ENCODE results near the gene PDGFC.
A peak's percentile ranks its signal among the peaks of the same experiment; 100 is the strongest.

PDGFC gene

DNA sequence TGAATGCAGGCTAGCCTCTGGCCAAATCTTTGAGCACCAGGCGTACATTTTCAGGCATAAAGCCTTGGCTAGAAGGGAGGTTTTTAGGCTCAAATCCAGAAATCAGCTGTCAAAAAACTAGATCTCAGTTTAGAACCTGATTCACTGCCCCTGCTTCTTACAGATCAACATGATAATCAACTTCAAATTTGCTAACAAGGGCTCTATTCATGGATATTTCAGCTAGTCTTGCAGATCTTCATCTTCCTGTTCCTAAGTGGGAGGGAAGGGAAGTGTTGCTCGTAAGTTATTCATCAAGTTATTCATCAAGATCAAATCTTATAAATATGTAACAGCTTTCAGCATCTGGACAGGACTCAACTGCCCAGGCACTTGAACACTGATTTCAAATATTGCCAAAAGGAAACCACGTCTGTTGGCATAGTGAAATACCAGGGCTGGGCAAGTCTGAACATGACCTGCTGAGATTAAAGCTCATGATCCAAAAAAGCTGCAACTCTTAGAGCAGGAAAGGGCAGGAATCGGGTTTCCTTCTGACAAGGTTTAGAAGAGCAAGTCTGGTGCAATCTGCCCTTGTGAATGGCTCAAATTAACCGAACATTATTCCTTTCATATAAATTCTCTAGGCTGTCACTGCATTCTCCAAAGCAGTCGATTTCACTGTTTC lies 200.3 kb downstream of the PDGFC start:
- peak; percentile 40 for DNase-seq (ENCODE audit: extremely low spot score)
- no peak for TF ChIP-seq BHLHE40 (IDR thresholded peaks at IDR 0.05; ENCODE audit: borderline replicate concordance)
- TF ChIP-seq HDGF (IDR thresholded peaks at IDR 0.05; ENCODE audit: borderline replicate concordance) = no peak
- TF ChIP-seq FOXA1 (IDR thresholded peaks at IDR 0.05) = no peak
- no peak for TF ChIP-seq LEF1 (IDR thresholded peaks at IDR 0.05; ENCODE audit: borderline replicate concordance)
- TF ChIP-seq ELF4 (IDR thresholded peaks at IDR 0.05) = no peak
- no peak for TF ChIP-seq TARDBP (IDR thresholded peaks at IDR 0.05)
- TF ChIP-seq ZNF384 (IDR thresholded peaks at IDR 0.05) = no peak
- no peak for TF ChIP-seq ARNT (IDR thresholded peaks at IDR 0.05)
- TF ChIP-seq, protein P1, sequence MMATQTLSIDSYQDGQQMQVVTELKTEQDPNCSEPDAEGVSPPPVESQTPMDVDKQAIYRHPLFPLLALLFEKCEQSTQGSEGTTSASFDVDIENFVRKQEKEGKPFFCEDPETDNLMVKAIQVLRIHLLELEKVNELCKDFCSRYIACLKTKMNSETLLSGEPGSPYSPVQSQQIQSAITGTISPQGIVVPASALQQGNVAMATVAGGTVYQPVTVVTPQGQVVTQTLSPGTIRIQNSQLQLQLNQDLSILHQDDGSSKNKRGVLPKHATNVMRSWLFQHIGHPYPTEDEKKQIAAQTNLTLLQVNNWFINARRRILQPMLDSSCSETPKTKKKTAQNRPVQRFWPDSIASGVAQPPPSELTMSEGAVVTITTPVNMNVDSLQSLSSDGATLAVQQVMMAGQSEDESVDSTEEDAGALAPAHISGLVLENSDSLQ (IDR thresholded peaks at IDR 0.05) = peak; percentile 61
- no peak for TF ChIP-seq SUZ12 (IDR thresholded peaks at IDR 0.05)
- no peak for TF ChIP-seq FOXM1 (IDR thresholded peaks at IDR 0.05; ENCODE audit: borderline replicate concordance)
- TF ChIP-seq SP1 (IDR thresholded peaks at IDR 0.05) = no peak
- no peak for TF ChIP-seq L3MBTL2 (conservative IDR thresholded peaks at IDR 0.05)
- no peak for TF ChIP-seq NFRKB (IDR thresholded peaks at IDR 0.05)
- TF ChIP-seq CTBP1 (IDR thresholded peaks at IDR 0.05; ENCODE audit: borderline replicate concordance) = 0 out of 2 replicates have a peak, but pooled peaks have one; percentile 17
- no peak for TF ChIP-seq FOXK2 (IDR thresholded peaks at IDR 0.05)
- POLR2A ChIA-PET = no interaction called here
- CTCF ChIA-PET = no interaction called here

DNA sequence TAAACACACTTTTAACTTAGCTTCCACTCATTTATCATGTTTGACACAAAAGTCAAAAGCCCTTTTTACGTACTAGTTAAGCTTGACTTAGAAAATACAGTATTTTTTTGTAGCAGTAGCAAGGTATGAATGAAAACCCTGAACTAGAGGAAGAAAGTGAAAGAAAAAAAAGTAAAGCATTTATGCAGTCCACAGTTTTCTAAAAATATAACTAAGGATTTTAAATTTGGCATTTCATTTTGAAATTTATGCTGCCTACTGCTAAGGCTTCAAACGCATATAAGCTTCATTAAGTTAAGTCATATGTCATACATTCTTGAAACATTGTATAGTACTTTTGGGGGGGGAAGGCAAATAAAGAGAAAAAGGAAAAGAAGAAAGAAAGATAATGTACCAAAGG lies 201.5 kb downstream of the PDGFC start:
- DNase-seq (ENCODE audit: extremely low spot score) = no peak
- no peak for TF ChIP-seq LEF1 (IDR thresholded peaks at IDR 0.05; ENCODE audit: borderline replicate concordance)
- no peak for TF ChIP-seq NFRKB (IDR thresholded peaks at IDR 0.05)
- no peak for TF ChIP-seq ARNT (IDR thresholded peaks at IDR 0.05)
- TF ChIP-seq CTBP1 (IDR thresholded peaks at IDR 0.05; ENCODE audit: borderline replicate concordance) = no peak
- no peak for TF ChIP-seq SUZ12 (IDR thresholded peaks at IDR 0.05)
- TF ChIP-seq L3MBTL2 (conservative IDR thresholded peaks at IDR 0.05) = no peak
- TF ChIP-seq, protein P1 (IDR thresholded peaks at IDR 0.05) = no peak
- TF ChIP-seq FOXA1 (IDR thresholded peaks at IDR 0.05) = no peak
- TF ChIP-seq FOXK2 (IDR thresholded peaks at IDR 0.05) = no peak
- no peak for TF ChIP-seq TARDBP (IDR thresholded peaks at IDR 0.05)
- TF ChIP-seq BHLHE40 (IDR thresholded peaks at IDR 0.05; ENCODE audit: borderline replicate concordance) = no peak
- no peak for TF ChIP-seq FOXM1 (IDR thresholded peaks at IDR 0.05; ENCODE audit: borderline replicate concordance)
- TF ChIP-seq ELF4 (IDR thresholded peaks at IDR 0.05) = no peak
- no peak for TF ChIP-seq HDGF (IDR thresholded peaks at IDR 0.05; ENCODE audit: borderline replicate concordance)
- TF ChIP-seq SP1 (IDR thresholded peaks at IDR 0.05) = no peak
- no peak for TF ChIP-seq ZNF384 (IDR thresholded peaks at IDR 0.05)
- ChIA-PET CTCF (no interaction called here), POLR2A (no interaction called here)

DNA sequence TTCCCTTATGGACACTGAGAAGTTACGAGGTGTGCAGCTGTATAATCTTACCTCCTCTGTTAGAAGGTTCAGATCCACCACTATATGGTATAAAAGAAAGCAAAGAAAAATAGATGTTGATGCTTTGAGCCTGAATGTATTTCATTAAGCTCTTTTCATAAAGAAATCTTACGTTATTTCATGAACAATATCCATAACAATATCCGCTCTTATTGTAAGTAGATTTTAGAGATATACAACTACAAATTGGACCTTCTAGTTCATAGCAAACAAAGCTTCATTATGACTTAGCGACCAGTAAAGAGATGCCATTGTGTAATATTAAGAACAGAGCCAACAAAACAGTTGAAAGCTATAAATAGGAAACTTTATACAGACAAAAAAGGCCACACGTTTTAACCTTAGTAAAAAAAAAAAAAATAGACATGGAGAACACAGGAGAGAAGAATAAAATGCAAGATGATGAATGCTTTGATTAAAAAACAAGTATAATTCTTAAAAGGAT lies 203.6 kb downstream of the PDGFC start:
- POLR2A ChIA-PET = no interaction called here
- CTCF ChIA-PET = interaction anchor here (0.6 to 0.7 kb wide), 2 partner anchors 202 to 242 kb away, joined by 3 to 4 read pairs; no protein-coding TSS in a partner anchor
- DNase-seq (ENCODE audit: extremely low spot score) = no peak
- TF ChIP-seq FOXK2 (IDR thresholded peaks at IDR 0.05) (no peak), SUZ12 (IDR thresholded peaks at IDR 0.05) (no peak), BHLHE40 (IDR thresholded peaks at IDR 0.05; ENCODE audit: borderline replicate concordance) (no peak), HDGF (IDR thresholded peaks at IDR 0.05; ENCODE audit: borderline replicate concordance) (no peak), NFRKB (IDR thresholded peaks at IDR 0.05) (no peak)

DNA sequence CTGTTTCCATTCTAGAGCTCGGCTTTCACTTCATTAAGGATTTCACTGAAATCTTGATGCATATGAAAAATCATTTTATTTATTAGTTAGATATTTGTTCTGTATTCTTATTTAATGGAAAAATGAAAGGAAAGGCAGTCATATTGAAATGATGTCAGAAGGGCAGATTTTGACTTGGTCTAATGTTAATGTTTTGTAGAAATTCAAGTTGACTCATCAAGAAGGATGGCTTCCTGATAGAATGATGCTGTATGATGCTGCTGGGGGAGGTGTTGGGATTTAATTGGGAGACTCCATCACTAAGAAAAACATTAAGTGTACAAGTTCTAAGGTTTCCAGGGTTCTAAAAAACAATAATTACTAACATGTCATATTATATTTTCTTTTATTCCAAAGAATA lies 204.8 kb downstream of the PDGFC start:
- no peak for DNase-seq (ENCODE audit: extremely low spot score)
- CTCF ChIA-PET = no interaction called here
- POLR2A ChIA-PET = no interaction called here
- TF ChIP-seq ZNF384 (IDR thresholded peaks at IDR 0.05) (no peak), CTBP1 (IDR thresholded peaks at IDR 0.05; ENCODE audit: borderline replicate concordance) (no peak), SP1 (IDR thresholded peaks at IDR 0.05) (no peak), SUZ12 (IDR thresholded peaks at IDR 0.05) (no peak), TARDBP (IDR thresholded peaks at IDR 0.05) (no peak), HDGF (IDR thresholded peaks at IDR 0.05; ENCODE audit: borderline replicate concordance) (no peak), ARNT (IDR thresholded peaks at IDR 0.05) (no peak), LEF1 (IDR thresholded peaks at IDR 0.05; ENCODE audit: borderline replicate concordance) (no peak), L3MBTL2 (conservative IDR thresholded peaks at IDR 0.05) (no peak), NFRKB (IDR thresholded peaks at IDR 0.05) (no peak), FOXK2 (IDR thresholded peaks at IDR 0.05) (no peak), BHLHE40 (IDR thresholded peaks at IDR 0.05; ENCODE audit: borderline replicate concordance) (no peak), FOXM1 (IDR thresholded peaks at IDR 0.05; ENCODE audit: borderline replicate concordance) (no peak), ELF4 (IDR thresholded peaks at IDR 0.05) (no peak)
- TF ChIP-seq, protein P1 (IDR thresholded peaks at IDR 0.05) = no peak

DNA sequence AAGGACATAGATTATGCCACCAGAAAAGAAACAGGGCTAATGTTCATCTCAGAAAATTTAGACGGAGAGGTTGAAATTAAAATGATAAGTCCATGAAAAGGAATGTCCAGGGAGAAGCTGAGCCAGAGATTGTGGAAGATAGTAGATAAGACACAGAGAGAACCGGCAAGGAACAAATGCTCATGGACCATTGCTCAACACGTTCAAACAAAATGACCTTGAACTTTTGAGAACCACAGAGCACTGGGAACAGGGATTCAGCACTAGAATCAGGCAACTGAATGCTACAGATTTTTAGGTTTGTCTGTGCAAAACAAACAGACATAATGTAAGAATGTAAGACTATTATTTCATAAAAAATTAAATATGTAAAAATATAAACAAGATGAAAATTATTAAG lies 206.3 kb downstream of the PDGFC start:
- CTCF ChIA-PET = no interaction called here
- POLR2A ChIA-PET = no interaction called here

DNA sequence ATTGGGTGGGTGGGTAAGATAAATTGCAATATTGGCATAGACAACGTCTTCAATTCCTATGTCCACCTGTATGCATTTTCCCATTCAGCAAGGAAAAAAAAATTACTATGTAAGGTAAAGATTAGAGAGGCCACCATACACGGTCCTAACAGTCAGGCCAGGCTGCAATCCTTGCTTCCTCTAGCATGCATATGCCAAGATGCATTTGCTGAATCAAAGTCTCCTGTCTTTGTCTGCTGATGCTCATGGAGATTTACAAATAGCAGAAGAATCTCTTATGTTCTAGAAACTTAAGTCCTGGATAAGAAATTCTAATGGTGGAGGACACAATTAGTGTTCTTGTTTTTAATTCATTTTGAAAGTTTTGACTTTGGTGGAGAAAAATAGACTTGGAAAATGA lies 206.8 kb downstream of the PDGFC start:
- no peak for DNase-seq (ENCODE audit: extremely low spot score)
- CTCF ChIA-PET = no interaction called here
- TF ChIP-seq FOXM1 (IDR thresholded peaks at IDR 0.05; ENCODE audit: borderline replicate concordance) (no peak), ARNT (IDR thresholded peaks at IDR 0.05) (no peak), FOXA1 (IDR thresholded peaks at IDR 0.05) (no peak), HDGF (IDR thresholded peaks at IDR 0.05; ENCODE audit: borderline replicate concordance) (no peak), SUZ12 (IDR thresholded peaks at IDR 0.05) (no peak), LEF1 (IDR thresholded peaks at IDR 0.05; ENCODE audit: borderline replicate concordance) (no peak), SP1 (IDR thresholded peaks at IDR 0.05) (no peak), CTBP1 (IDR thresholded peaks at IDR 0.05; ENCODE audit: borderline replicate concordance) (no peak), NFRKB (IDR thresholded peaks at IDR 0.05) (no peak)
- POLR2A ChIA-PET = no interaction called here

More for the DNA sequence above, 206.3 kb downstream of the PDGFC start:
- TF ChIP-seq SUZ12 (IDR thresholded peaks at IDR 0.05) = no peak
- TF ChIP-seq FOXM1 (IDR thresholded peaks at IDR 0.05; ENCODE audit: borderline replicate concordance) = no peak
- no peak for TF ChIP-seq BHLHE40 (IDR thresholded peaks at IDR 0.05; ENCODE audit: borderline replicate concordance)
- TF ChIP-seq TARDBP (IDR thresholded peaks at IDR 0.05) = no peak
- no peak for TF ChIP-seq SP1 (IDR thresholded peaks at IDR 0.05)
- TF ChIP-seq LEF1 (IDR thresholded peaks at IDR 0.05; ENCODE audit: borderline replicate concordance) = no peak
- no peak for DNase-seq (ENCODE audit: extremely low spot score)

All from HEK293T (cell line).